Neural cell (in vitro differentiated cells): ENCODE results near the gene HS6ST1. TPM values are rescaled to one million over a fixed set of nuclear protein-coding genes. Genes with fewer than 3 reads are reported as not detected.

ENCODE experiments used
- H2AFZ ChIP-seq: fragments of 200-600, 300-800 bp; sonication (generic), shearing (Covaris generic); 2 replicates; pipeline ENCODE4 v1.6.0; 2014; ENCODE audit warnings: low read depth, mild to moderate bottlenecking, antibody characterized with exemption, low read length, moderate library complexity
- H3F3A ChIP-seq: fragments of 200-600 bp; shearing (Covaris generic); 2 replicates; pipeline ENCODE4 v1.6.1; 2016; ENCODE audit warnings: mild to moderate bottlenecking, moderate library complexity, mixed read lengths, antibody characterized with exemption, low read length; ENCODE audit not compliant: insufficient read depth, poor library complexity, severe bottlenecking
- H3K27ac ChIP-seq: fragments of 200-600, 300-800 bp; sonication (generic), shearing (Covaris generic); 2 replicates; pipeline ENCODE4 v1.5.1; 2014; ENCODE audit warnings: mild to moderate bottlenecking, low read length, moderate library complexity
- H3K27me3 ChIP-seq: fragments of 300-800, 200-600 bp; sonication (generic), shearing (Covaris generic); 2 replicates; pipeline ENCODE4 v1.6.0; 2014; ENCODE audit warnings: mild to moderate bottlenecking, low read depth, low read length, moderate library complexity; ENCODE audit not compliant: insufficient read depth
- H3K36me3 ChIP-seq: fragments of 300-800, 200-600 bp; sonication (generic), shearing (Covaris generic); 2 replicates; pipeline ENCODE4 v1.5.1; 2014; ENCODE audit warnings: mild to moderate bottlenecking, antibody characterized with exemption, low read length, moderate library complexity; ENCODE audit not compliant: insufficient read depth
- H3K4me2 ChIP-seq: fragments of 300-800, 200-600 bp; sonication (generic), shearing (Covaris generic); 2 replicates; pipeline ENCODE4 v1.6.0; 2014; ENCODE audit warnings: mild to moderate bottlenecking, low read length
- H3K4me3 ChIP-seq: fragments of 300-800, 200-600 bp; sonication (generic), shearing (Covaris generic); 2 replicates; pipeline ENCODE4 v1.5.1; 2014; ENCODE audit warnings: mild to moderate bottlenecking, low read length, moderate library complexity
- H3K79me2 ChIP-seq: fragments of 200-600 bp; shearing (Covaris generic); replicated peaks from 2 replicates; pipeline ENCODE4 v1.6.0; 2014; ENCODE audit warnings: mild to moderate bottlenecking, low read length, moderate library complexity; ENCODE audit not compliant: insufficient read depth
- H3K9ac ChIP-seq: fragments of 300-800, 200-600 bp; sonication (generic), shearing (Covaris generic); 2 replicates; pipeline ENCODE4 v1.6.1; 2016; ENCODE audit warnings: mild to moderate bottlenecking, low read length, mixed read lengths
- H3K9me2 ChIP-seq: fragments of 200-600 bp; shearing (Covaris generic); 2 replicates; pipeline ENCODE4 v1.6.1; 2016; ENCODE audit warnings: mild to moderate bottlenecking, low read length, mixed read lengths; ENCODE audit not compliant: insufficient read depth
- H3K9me3 ChIP-seq: fragments of 200-600, 300-800 bp; sonication (generic), shearing (Covaris generic); 2 replicates; pipeline ENCODE4 v1.6.1; 2016; ENCODE audit warnings: mild to moderate bottlenecking, mixed run types, low read length, moderate library complexity, mixed read lengths
- H4K20me1 ChIP-seq: fragments of 200-600 bp; shearing (Covaris generic); 2 replicates; pipeline ENCODE4 v1.6.1; 2016; ENCODE audit warnings: mild to moderate bottlenecking, mixed run types; ENCODE audit not compliant: insufficient read depth
- EP300 ChIP-seq: fragments of 450-650 bp; conservative IDR thresholded peaks from 2 replicates; pipeline ENCODE4 v1.6.1; 2014; ENCODE audit warnings: antibody characterized with exemption, mild to moderate bottlenecking, moderate library complexity; ENCODE audit not compliant: poor library complexity, severe bottlenecking
- EZH2 ChIP-seq: fragments of 200-600, 300-800 bp; shearing (Covaris generic), sonication (generic); IDR thresholded peaks from 2 replicates; pipeline ENCODE4 v1.6.1; 2014; ENCODE audit warnings: antibody characterized with exemption, low read length, borderline replicate concordance, mild to moderate bottlenecking; ENCODE audit not compliant: insufficient read depth, poor library complexity, severe bottlenecking
- MXI1 ChIP-seq: fragments of 450-650 bp; conservative IDR thresholded peaks from 2 replicates; pipeline ENCODE4 v1.6.1; 2014; ENCODE audit warnings: antibody characterized with exemption, mild to moderate bottlenecking; ENCODE audit not compliant: poor library complexity, severe bottlenecking
- POLR2AphosphoS5 ChIP-seq: IDR thresholded peaks from 2 replicates; pipeline ENCODE4 v1.6.1; 2012
- RAD21 ChIP-seq: fragments of 450-650 bp; conservative IDR thresholded peaks from 2 replicates; pipeline ENCODE4 v1.6.1; 2014; ENCODE audit warnings: antibody characterized with exemption, mild to moderate bottlenecking, moderate library complexity
- SMC3 ChIP-seq: fragments of 450-650 bp; conservative IDR thresholded peaks from 2 replicates; pipeline ENCODE4 v1.6.1; 2014; ENCODE audit warnings: antibody characterized with exemption, mild to moderate bottlenecking, moderate library complexity; ENCODE audit not compliant: poor library complexity
- TAF1 ChIP-seq: IDR thresholded peaks from 2 replicates; pipeline ENCODE4 v1.6.1; 2012; ENCODE audit warnings: low read depth
- polyA plus RNA-seq: library from polyadenylated mRNA; depleted of rRNA; stranded (reverse); fragments of >200 nt; gene quantifications from 2 replicates; pipeline ENCODE4 v1.2.3, GENCODE V29; 2014
- TF ChIP-seq, protein P1 (sequence below): fragments of 450-650 bp; IDR thresholded peaks from 2 replicates; pipeline ENCODE4 v1.5.1; 2014; ENCODE audit warnings: antibody characterized with exemption, mild to moderate bottlenecking, moderate library complexity; ENCODE audit not compliant: poor library complexity, severe bottlenecking
- TF ChIP-seq, protein P2 (sequence below): IDR thresholded peaks from 2 replicates; pipeline ENCODE4 v1.6.1; 2012; ENCODE audit warnings: borderline replicate concordance

Gene HS6ST1
- polyA plus RNA-seq, 1 donor from 2014 or later = 44.1 TPM

DNA sequence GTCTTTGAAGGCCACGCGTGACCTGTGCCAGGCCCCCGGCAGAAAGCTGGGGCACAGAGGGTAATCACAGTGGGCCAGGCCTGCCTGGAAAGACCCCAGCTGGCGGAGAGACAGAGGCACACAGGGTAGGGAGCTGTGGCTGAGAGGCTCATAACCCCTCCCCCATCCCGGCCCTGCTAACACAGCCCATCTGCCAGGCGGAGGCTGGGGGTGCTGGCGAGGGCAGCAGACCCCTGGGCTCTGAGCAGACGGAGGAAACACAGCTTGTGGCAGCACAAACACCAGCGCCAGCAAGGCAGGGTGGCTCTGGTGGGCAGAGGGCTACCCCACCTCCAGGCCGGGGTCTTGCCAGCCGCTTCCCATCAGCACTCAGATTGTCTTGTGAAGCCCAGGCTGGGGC lies 19.0 kb downstream of the HS6ST1 start:
- Histone ChIP-seq H4K20me1 (no peaks in the 10 kb centered on the region), H3K79me2 (peaks cover 57% of the 10 kb centered on the region)

DNA sequence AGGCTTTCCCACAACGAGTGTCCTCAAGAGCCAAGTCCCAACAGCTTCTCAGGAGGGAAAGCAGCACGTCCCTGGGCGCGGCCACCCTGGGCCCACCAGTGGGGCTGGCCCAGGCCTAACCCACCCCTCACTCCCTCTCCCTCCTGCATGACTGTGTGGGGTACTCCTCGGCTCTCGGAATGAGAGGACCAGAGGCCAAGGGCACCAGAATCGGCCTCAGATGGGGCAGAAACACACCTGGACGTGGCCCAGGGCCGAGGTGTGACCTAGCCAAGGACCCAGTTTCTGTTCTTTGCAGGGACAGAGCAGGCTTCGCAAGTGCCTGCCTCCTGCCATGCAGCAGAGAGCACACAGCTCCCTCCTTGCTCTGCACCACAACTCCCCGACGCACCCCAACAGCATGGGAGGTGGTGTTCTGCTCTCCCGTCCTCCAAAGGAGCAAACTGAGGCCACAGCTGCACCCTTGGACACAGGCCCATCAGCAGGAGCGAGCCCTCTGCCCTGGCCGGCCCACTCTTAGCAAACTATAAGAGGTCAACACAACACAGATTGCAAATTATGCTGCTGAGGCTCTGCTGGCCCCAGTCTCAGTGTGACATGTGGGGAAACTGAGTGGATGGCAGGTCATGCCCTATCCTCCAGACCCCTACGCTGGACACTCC lies 19.7 kb downstream of the HS6ST1 start:
- Histone ChIP-seq H3K4me2 (no peak overlapping the region), H3K27me3 (no peaks in the 10 kb centered on the region), H3K36me3 (no peaks in the 10 kb centered on the region), H3F3A (no peaks in the 10 kb centered on the region), H3K9me2 (no peaks in the 10 kb centered on the region), H4K20me1 (no peaks in the 10 kb centered on the region), H3K9me3 (no peaks in the 10 kb centered on the region), H2AFZ (no peak overlapping the region), H3K4me3 (no peak overlapping the region), H3K79me2 (peaks cover 61% of the 10 kb centered on the region), H3K27ac (no peak overlapping the region), H3K9ac (no peak overlapping the region)
- TF ChIP-seq MXI1 = no peak
- TF ChIP-seq, protein P1, sequence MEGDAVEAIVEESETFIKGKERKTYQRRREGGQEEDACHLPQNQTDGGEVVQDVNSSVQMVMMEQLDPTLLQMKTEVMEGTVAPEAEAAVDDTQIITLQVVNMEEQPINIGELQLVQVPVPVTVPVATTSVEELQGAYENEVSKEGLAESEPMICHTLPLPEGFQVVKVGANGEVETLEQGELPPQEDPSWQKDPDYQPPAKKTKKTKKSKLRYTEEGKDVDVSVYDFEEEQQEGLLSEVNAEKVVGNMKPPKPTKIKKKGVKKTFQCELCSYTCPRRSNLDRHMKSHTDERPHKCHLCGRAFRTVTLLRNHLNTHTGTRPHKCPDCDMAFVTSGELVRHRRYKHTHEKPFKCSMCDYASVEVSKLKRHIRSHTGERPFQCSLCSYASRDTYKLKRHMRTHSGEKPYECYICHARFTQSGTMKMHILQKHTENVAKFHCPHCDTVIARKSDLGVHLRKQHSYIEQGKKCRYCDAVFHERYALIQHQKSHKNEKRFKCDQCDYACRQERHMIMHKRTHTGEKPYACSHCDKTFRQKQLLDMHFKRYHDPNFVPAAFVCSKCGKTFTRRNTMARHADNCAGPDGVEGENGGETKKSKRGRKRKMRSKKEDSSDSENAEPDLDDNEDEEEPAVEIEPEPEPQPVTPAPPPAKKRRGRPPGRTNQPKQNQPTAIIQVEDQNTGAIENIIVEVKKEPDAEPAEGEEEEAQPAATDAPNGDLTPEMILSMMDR = no peak
- TF ChIP-seq POLR2AphosphoS5 = no peak
- TF ChIP-seq EZH2 = no peak
- no peak for TF ChIP-seq EP300
- no peak for TF ChIP-seq RAD21

More for the DNA sequence above, 19.0 kb downstream of the HS6ST1 start:
- Histone ChIP-seq H3K4me2 (no peak overlapping the region), H3K9ac (no peak overlapping the region), H3K9me3 (no peaks in the 10 kb centered on the region), H3K27ac (no peak overlapping the region), H3K4me3 (no peak overlapping the region), H3K9me2 (no peaks in the 10 kb centered on the region), H3F3A (no peaks in the 10 kb centered on the region), H3K36me3 (no peaks in the 10 kb centered on the region), H3K27me3 (no peaks in the 10 kb centered on the region), H2AFZ (no peak overlapping the region)
- TF ChIP-seq, protein P1 = no peak
- TF ChIP-seq MXI1 (no peak), TAF1 (no peak), EP300 (no peak), EZH2 (no peak), SMC3 (no peak), POLR2AphosphoS5 (no peak), RAD21 (no peak)
- TF ChIP-seq, protein P2, sequence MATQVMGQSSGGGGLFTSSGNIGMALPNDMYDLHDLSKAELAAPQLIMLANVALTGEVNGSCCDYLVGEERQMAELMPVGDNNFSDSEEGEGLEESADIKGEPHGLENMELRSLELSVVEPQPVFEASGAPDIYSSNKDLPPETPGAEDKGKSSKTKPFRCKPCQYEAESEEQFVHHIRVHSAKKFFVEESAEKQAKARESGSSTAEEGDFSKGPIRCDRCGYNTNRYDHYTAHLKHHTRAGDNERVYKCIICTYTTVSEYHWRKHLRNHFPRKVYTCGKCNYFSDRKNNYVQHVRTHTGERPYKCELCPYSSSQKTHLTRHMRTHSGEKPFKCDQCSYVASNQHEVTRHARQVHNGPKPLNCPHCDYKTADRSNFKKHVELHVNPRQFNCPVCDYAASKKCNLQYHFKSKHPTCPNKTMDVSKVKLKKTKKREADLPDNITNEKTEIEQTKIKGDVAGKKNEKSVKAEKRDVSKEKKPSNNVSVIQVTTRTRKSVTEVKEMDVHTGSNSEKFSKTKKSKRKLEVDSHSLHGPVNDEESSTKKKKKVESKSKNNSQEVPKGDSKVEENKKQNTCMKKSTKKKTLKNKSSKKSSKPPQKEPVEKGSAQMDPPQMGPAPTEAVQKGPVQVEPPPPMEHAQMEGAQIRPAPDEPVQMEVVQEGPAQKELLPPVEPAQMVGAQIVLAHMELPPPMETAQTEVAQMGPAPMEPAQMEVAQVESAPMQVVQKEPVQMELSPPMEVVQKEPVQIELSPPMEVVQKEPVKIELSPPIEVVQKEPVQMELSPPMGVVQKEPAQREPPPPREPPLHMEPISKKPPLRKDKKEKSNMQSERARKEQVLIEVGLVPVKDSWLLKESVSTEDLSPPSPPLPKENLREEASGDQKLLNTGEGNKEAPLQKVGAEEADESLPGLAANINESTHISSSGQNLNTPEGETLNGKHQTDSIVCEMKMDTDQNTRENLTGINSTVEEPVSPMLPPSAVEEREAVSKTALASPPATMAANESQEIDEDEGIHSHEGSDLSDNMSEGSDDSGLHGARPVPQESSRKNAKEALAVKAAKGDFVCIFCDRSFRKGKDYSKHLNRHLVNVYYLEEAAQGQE = no peak
